Superior temporal gyrus (tissue), 1 donor: Measurements from ENCODE around the gene EIF3F.
"Not testable (repeated sequence)": the region's sequence is repeated elsewhere in the genome, so short reads cannot be mapped to it uniquely, and the experiment has no call there.

ENCODE experiments used
- DNase-seq: peaks from one replicate; pipeline ENCODE4 v3.0.0-alpha.2; 2016; ENCODE audit errors: extremely low spot score

The EIF3F gene

GRCh38 chr11:7986768-7987559 is at the start of gene EIF3F:
Gene EIF3F (plus strand): TSS chr11:7987337. CDS start chr11:7987353, 16 bp downstream.
- peak; percentile 100 for DNase-seq

- DNase-seq = no peak
These were observed 46.0 kb upstream of the EIF3F start for GRCh38 chr11:7941146-7941545.

GRCh38 chr11:7941608-7942007 is 45.5 kb upstream of the EIF3F start, which contains the start of gene OR10A3:
Gene OR10A3 (minus strand): TSS chr11:7941708. CDS start chr11:7939520, 2,188 bp downstream.
- no peak for DNase-seq

GRCh38 chr11:7944123-7944522 is 43.0 kb upstream of the EIF3F start:
- no peak for DNase-seq

GRCh38 chr11:7949934-7950333 is 37.2 kb upstream of the EIF3F start:
- DNase-seq = no peak

GRCh38 chr11:7955191-7955590 is 31.9 kb upstream of the EIF3F start:
- DNase-seq = no peak

GRCh38 chr11:7964261-7964660 is 22.9 kb upstream of the EIF3F start:
- DNase-seq = peak; percentile 11

GRCh38 chr11:7964873-7965272 is 22.3 kb upstream of the EIF3F start:
- no peak for DNase-seq

- DNase-seq = no peak
These were observed 21.8 kb upstream of the EIF3F start, which contains the start of gene NLRP10 for GRCh38 chr11:7965386-7965785. Gene NLRP10 (minus strand): TSS chr11:7965447. CDS start chr11:7963495, 1,952 bp downstream.

- DNase-seq = no peak
These were observed 20.0 kb upstream of the EIF3F start for GRCh38 chr11:7967097-7967496.

- no peak for DNase-seq
These were observed 19.3 kb upstream of the EIF3F start for GRCh38 chr11:7967826-7968225.

- no peak for DNase-seq
These were observed 18.5 kb upstream of the EIF3F start for GRCh38 chr11:7968686-7969085.

GRCh38 chr11:7969756-7970646 is 17.1 kb upstream of the EIF3F start:
- no peak for DNase-seq

- DNase-seq = no peak
These were observed 15.3 kb upstream of the EIF3F start for GRCh38 chr11:7971846-7972245.

GRCh38 chr11:7973011-7973410 is 14.1 kb upstream of the EIF3F start:
- DNase-seq = no peak

GRCh38 chr11:7974668-7975067 is 12.5 kb upstream of the EIF3F start:
- no peak for DNase-seq

GRCh38 chr11:7977232-7977917 is 9.8 kb upstream of the EIF3F start:
- DNase-seq = no peak

GRCh38 chr11:7981619-7982157 is 5.4 kb upstream of the EIF3F start:
- no peak for DNase-seq

GRCh38 chr11:7982582-7983119 is 4.5 kb upstream of the EIF3F start:
- no peak for DNase-seq

- no peak for DNase-seq
These were observed 3.1 kb upstream of the EIF3F start for GRCh38 chr11:7983832-7984590.

- not testable (repeated sequence) for DNase-seq
These were observed 385 bp downstream of the EIF3F start for GRCh38 chr11:7987560-7987883.
